OCI-LY3 (cell line): ENCODE results near the gene OCRL.

ENCODE experiments used
- CTCF ChIP-seq: fragments of 200-600, 300-600 bp; sonication (generic); IDR thresholded peaks from 2 replicates; pipeline ENCODE4 v1.5.1; 2014; ENCODE audit warnings: antibody characterized with exemption, low read length, low read depth
- EZH2phosphoT487 ChIP-seq: fragments of 200-600 bp; shearing (Covaris generic); IDR thresholded peaks from 2 replicates; pipeline ENCODE4 v1.6.1; 2018; ENCODE audit warnings: antibody characterized with exemption, mixed run types, low read depth

- TF ChIP-seq CTCF (no peak), EZH2phosphoT487 (no peak)
Measured at GRCh38 chrX:129638917-129639316, 98.9 kb downstream of the OCRL start.
